ENCODE data around the gene POLR3K.

POLR3K gene

DNA sequence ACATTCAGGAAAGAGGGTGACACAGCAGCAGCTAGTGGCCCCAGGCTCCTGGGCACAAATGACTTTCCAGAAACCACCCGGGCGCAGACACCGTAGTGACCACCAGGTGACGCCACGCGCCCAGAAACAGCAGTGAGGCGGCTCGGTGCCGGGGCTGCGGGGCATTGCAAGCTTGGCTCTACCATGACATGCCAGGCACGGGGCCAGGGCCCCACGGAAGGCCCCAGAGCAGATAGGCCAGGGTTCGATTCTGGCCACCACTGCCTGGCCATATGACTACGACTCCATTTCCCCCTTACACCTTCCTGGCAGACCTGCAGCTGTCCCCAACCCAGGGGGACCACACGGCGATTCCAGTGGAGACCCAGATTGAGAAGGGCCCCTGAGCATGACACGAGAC is 12.3 kb upstream of the POLR3K start:
- TF ChIP-seq POLR2AphosphoS5 (IDR thresholded peaks at IDR 0.05; ENCODE audit: low read depth) (no peak), SPI1 (IDR thresholded peaks at IDR 0.05; ENCODE audit: borderline replicate concordance, low read depth) (no peak), GABPA (IDR thresholded peaks at IDR 0.05; ENCODE audit: low read depth) (no peak)
- TF ChIP-seq, protein P1, sequence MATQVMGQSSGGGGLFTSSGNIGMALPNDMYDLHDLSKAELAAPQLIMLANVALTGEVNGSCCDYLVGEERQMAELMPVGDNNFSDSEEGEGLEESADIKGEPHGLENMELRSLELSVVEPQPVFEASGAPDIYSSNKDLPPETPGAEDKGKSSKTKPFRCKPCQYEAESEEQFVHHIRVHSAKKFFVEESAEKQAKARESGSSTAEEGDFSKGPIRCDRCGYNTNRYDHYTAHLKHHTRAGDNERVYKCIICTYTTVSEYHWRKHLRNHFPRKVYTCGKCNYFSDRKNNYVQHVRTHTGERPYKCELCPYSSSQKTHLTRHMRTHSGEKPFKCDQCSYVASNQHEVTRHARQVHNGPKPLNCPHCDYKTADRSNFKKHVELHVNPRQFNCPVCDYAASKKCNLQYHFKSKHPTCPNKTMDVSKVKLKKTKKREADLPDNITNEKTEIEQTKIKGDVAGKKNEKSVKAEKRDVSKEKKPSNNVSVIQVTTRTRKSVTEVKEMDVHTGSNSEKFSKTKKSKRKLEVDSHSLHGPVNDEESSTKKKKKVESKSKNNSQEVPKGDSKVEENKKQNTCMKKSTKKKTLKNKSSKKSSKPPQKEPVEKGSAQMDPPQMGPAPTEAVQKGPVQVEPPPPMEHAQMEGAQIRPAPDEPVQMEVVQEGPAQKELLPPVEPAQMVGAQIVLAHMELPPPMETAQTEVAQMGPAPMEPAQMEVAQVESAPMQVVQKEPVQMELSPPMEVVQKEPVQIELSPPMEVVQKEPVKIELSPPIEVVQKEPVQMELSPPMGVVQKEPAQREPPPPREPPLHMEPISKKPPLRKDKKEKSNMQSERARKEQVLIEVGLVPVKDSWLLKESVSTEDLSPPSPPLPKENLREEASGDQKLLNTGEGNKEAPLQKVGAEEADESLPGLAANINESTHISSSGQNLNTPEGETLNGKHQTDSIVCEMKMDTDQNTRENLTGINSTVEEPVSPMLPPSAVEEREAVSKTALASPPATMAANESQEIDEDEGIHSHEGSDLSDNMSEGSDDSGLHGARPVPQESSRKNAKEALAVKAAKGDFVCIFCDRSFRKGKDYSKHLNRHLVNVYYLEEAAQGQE (IDR thresholded peaks at IDR 0.05; ENCODE audit: insufficient replicate concordance, low read depth), result no peak
- TF ChIP-seq, protein P2, sequence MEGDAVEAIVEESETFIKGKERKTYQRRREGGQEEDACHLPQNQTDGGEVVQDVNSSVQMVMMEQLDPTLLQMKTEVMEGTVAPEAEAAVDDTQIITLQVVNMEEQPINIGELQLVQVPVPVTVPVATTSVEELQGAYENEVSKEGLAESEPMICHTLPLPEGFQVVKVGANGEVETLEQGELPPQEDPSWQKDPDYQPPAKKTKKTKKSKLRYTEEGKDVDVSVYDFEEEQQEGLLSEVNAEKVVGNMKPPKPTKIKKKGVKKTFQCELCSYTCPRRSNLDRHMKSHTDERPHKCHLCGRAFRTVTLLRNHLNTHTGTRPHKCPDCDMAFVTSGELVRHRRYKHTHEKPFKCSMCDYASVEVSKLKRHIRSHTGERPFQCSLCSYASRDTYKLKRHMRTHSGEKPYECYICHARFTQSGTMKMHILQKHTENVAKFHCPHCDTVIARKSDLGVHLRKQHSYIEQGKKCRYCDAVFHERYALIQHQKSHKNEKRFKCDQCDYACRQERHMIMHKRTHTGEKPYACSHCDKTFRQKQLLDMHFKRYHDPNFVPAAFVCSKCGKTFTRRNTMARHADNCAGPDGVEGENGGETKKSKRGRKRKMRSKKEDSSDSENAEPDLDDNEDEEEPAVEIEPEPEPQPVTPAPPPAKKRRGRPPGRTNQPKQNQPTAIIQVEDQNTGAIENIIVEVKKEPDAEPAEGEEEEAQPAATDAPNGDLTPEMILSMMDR (IDR thresholded peaks at IDR 0.05; ENCODE audit: insufficient read depth, low read length), result peak; percentile 96
- no peaks in the 10 kb centered on the region for H3K27me3 ChIP-seq (ENCODE audit: insufficient read depth, poor library complexity, severe bottlenecking)
- no peak overlapping the region for H3K4me3 ChIP-seq (replicated peaks; ENCODE audit: insufficient read depth, low read length)
- H3K27ac ChIP-seq (replicated peaks), result no peak overlapping the region
- DNase-seq (ENCODE audit: low read depth in 1 of 2, low spot score in 1 of 2), result peak in 1 of 2 experiments; percentile 86

DNA sequence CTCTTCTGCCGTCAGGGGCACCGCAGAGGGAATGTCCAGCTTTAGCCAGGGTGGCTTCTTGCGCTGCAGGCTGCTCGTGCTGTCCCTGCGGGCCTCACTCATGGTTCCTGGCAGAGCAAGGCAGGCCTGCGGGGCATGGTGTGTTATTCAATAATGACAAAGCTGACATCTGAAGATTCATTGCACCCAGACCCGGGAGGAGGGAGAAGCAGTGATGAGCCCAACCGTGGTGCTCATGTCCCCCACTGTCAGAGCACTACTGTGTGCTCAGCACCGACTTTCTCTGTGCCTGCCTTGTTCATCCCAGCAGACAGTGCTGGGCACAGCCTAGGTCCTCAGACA is 11.5 kb upstream of the POLR3K start:
- Histone ChIP-seq H3K27ac (replicated peaks) (no peak overlapping the region), H3K27me3 (ENCODE audit: insufficient read depth, poor library complexity, severe bottlenecking) (no peaks in the 10 kb centered on the region), H3K4me3 (replicated peaks; ENCODE audit: insufficient read depth, low read length) (no peak overlapping the region)
- no peak for DNase-seq (ENCODE audit: low read depth in 1 of 2, low spot score in 1 of 2)
- TF ChIP-seq, protein P1 (IDR thresholded peaks at IDR 0.05; ENCODE audit: insufficient replicate concordance, low read depth), result no peak
- TF ChIP-seq, protein P2 (IDR thresholded peaks at IDR 0.05; ENCODE audit: insufficient read depth, low read length), result no peak
- TF ChIP-seq SPI1 (IDR thresholded peaks at IDR 0.05; ENCODE audit: borderline replicate concordance, low read depth) (no peak), GABPA (IDR thresholded peaks at IDR 0.05; ENCODE audit: low read depth) (no peak), POLR2AphosphoS5 (IDR thresholded peaks at IDR 0.05; ENCODE audit: low read depth) (no peak)

DNA sequence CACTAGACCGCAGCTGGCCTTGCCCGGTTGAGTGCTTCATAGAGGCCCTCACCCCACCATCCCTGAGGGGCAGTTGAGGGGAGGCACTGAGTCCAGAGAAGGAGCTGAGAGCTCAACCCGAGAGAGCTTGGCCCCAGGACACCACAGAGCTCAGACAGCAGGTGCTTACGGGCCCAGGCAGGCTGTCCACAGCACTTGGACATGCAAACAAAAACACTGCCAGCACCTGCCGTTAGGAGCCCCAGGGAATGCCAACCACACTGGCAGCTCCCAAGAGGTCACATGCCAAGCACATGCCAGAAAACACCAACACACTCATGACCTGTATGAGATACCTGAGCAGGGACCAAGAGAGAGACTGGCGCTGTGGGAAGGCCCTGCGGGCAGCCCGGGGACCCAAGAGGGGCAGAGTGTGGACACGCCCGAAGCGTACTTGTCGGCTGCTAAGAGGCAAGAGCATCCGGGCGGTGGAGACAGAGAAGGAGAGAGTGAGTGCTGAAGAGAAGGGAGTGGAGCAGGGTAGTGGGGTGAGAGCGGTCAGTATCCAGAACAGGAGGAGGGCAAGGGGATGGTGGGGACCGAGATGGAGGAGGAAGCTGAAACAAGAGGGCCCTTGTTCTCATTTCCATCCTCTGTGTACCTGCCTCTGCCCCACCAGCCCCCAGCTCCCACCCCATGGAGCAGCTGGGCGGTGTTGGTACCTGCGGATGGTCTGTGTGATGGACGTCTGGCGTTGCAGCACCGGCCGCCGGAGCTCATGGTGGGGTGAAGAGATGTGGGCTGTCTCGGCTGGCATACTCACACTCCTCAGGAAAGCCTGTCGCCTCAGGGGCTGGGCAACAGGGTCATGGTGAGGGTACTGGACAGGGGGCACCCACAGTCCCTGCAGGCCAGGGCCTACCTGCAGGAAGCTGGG is 10.8 kb upstream of the POLR3K start:
- Histone ChIP-seq H3K27me3 (ENCODE audit: insufficient read depth, poor library complexity, severe bottlenecking) (no peaks in the 10 kb centered on the region), H3K27ac (replicated peaks) (no peak overlapping the region), H3K4me3 (replicated peaks; ENCODE audit: insufficient read depth, low read length) (no peak overlapping the region)
- TF ChIP-seq SPI1 (IDR thresholded peaks at IDR 0.05; ENCODE audit: borderline replicate concordance, low read depth) (no peak), GABPA (IDR thresholded peaks at IDR 0.05; ENCODE audit: low read depth) (no peak)
- TF ChIP-seq, protein P1 (IDR thresholded peaks at IDR 0.05; ENCODE audit: insufficient replicate concordance, low read depth), result no peak
- DNase-seq (ENCODE audit: low read depth in 1 of 2, low spot score in 1 of 2), result no peak

Data from HL-60 (cell line).